GM21723 (cell line): ENCODE results near the gene DDO.

Experiments
- ATAC-seq: cut with Tn5 transposase; IDR thresholded peaks from one replicate; pipeline ENCODE4 v1.9.1; 2021; ENCODE audit warnings: mild to moderate bottlenecking, moderate library complexity; ENCODE audit not compliant: unreplicated experiment

DDO gene

GRCh38 chr6:110421749-110422443, 6.5 kb upstream of the DDO start:
- ATAC-seq: no peak

GRCh38 chr6:110419028-110419739, 3.8 kb upstream of the DDO start:
- no peak for ATAC-seq

GRCh38 chr6:110418594-110418993, 3.2 kb upstream of the DDO start:
- no peak for ATAC-seq

GRCh38 chr6:110414669-110415068, 706 bp downstream of the DDO start:
- ATAC-seq: no peak

- no peak for ATAC-seq
These were observed 3.0 kb downstream of the DDO start for GRCh38 chr6:110412360-110412759.

GRCh38 chr6:110410511-110410910, 4.9 kb downstream of the DDO start:
- no peak for ATAC-seq

- no peak for ATAC-seq
These were observed 5.6 kb downstream of the DDO start for GRCh38 chr6:110409794-110410193.

- no peak for ATAC-seq
These were observed 6.5 kb downstream of the DDO start for GRCh38 chr6:110408901-110409300.

- ATAC-seq: no peak
These were observed 10.8 kb downstream of the DDO start for GRCh38 chr6:110404607-110405006.

GRCh38 chr6:110401585-110402176, 13.7 kb downstream of the DDO start:
- no peak for ATAC-seq

- ATAC-seq: no peak
These were observed 15.2 kb downstream of the DDO start for GRCh38 chr6:110400208-110400607.

- no peak for ATAC-seq
These were observed 15.9 kb downstream of the DDO start for GRCh38 chr6:110399219-110400071.

GRCh38 chr6:110398778-110399177, 16.6 kb downstream of the DDO start:
- no peak for ATAC-seq

- ATAC-seq: no peak
These were observed 20.2 kb downstream of the DDO start for GRCh38 chr6:110395221-110395620.

- ATAC-seq: no peak
These were observed 21.0 kb downstream of the DDO start for GRCh38 chr6:110394409-110394808.

GRCh38 chr6:110392727-110393126, 22.6 kb downstream of the DDO start:
- ATAC-seq: no peak

GRCh38 chr6:110390404-110390803, 25.0 kb downstream of the DDO start:
- no peak for ATAC-seq

- no peak for ATAC-seq
These were observed 25.5 kb downstream of the DDO start for GRCh38 chr6:110389689-110390382.

GRCh38 chr6:110387986-110388385, 27.4 kb downstream of the DDO start:
- no peak for ATAC-seq

- no peak for ATAC-seq
These were observed 29.9 kb downstream of the DDO start for GRCh38 chr6:110385458-110385863.

GRCh38 chr6:110378552-110378951, 36.8 kb downstream of the DDO start:
- ATAC-seq: no peak
